B cell (primary cell): Measurements from ENCODE around the gene CFAP161. TPM values are rescaled to one million over a fixed set of nuclear protein-coding genes. Genes with fewer than 3 reads are reported as not detected.

ENCODE experiments used
- ATAC-seq: fragments of 200-7000 bp; cut with Tn5 transposase; one replicate; pipeline ENCODE4 v1.10.0; 2021; ENCODE audit warnings: low read depth, mild to moderate bottlenecking, moderate number of reproducible peaks, moderate library complexity
- CTCF ChIA-PET: fragments of 350-600 bp; sonication (Branson Sonifier 250); formaldehyde crosslinking; loops from one replicate; lab custom pipeline; 2021; ENCODE audit warnings: antibody characterized with exemption, inconsistent platforms; lab: Charles Lee
- POLR2A ChIA-PET: fragments of 350-600 bp; sonication (Branson Sonifier 250); formaldehyde crosslinking; loops from one replicate; lab custom pipeline; 2021; ENCODE audit warnings: antibody characterized with exemption; lab: Charles Lee
- DNase-seq: peaks from one replicate; pipeline ENCODE4 v3.0.0; 2013
- H2AFZ ChIP-seq: 2 replicates; pipeline ENCODE4 v1.6.1; 2012; ENCODE audit warnings: mild to moderate bottlenecking, low read depth, low read length; ENCODE audit not compliant: insufficient read depth, poor library complexity, severe bottlenecking
- H3K27ac ChIP-seq, 2 donors: 1 replicate in 1 of 2; 2 replicates in 1 of 2; pipeline ENCODE4 v1.5.1; 2012 to 2013; ENCODE audit warnings: low read length in 2 of 2, mild to moderate bottlenecking in 2 of 2, moderate library complexity in 1 of 2
- H3K27me3 ChIP-seq, 4 experiments: fragments of 200-600 bp in 1 of 4; sonication (generic) in 1 of 4; replicated peaks in 1 of 4; 1 replicate in 2 of 4; 2 replicates in 2 of 4; pipeline versions ENCODE4 v1.6.1 to v1.7.0; 2013 to 2016; ENCODE audit warnings: low read length in 3 of 4, mild to moderate bottlenecking in 2 of 4, mixed read lengths in 1 of 4, moderate library complexity in 1 of 4; ENCODE audit not compliant: insufficient read depth in 4 of 4, control insufficient read depth in 3 of 4; ENCODE audit errors: control extremely low read depth in 1 of 4
- H3K36me3 ChIP-seq, 2 experiments: replicated peaks in 1 of 2; 1 replicate in 1 of 2; 2 replicates in 1 of 2; pipeline versions ENCODE4 v1.6.1 to v1.7.1; 2013; ENCODE audit warnings: low read length in 1 of 2; ENCODE audit not compliant: insufficient read depth in 2 of 2, control insufficient read depth in 1 of 2; ENCODE audit errors: control extremely low read depth in 1 of 2, extremely low read depth in 1 of 2
- H3K4me1 ChIP-seq, 2 donors: fragments of 200-600 bp in 1 of 2; sonication (generic) in 1 of 2; 1 replicate in 1 of 2; 2 replicates in 1 of 2; pipeline versions ENCODE4 v1.5.1 to v1.6.1; 2013 to 2017; ENCODE audit warnings: low read length in 2 of 2; ENCODE audit not compliant: control insufficient read depth in 2 of 2, insufficient read depth in 2 of 2
- H3K4me2 ChIP-seq: replicated peaks from 2 replicates; pipeline ENCODE3; 2012; ENCODE audit warnings: mild to moderate bottlenecking, low read depth, low read length; ENCODE audit not compliant: poor library complexity, severe bottlenecking
- H3K4me3 ChIP-seq, 5 experiments: fragments of 200-600 bp in 1 of 5; sonication (generic) in 1 of 5; 1 replicate in 3 of 5; 2 replicates in 2 of 5; pipeline versions ENCODE4 v1.5.1 to v1.7.0; 2011 to 2016; ENCODE audit warnings: low read length in 4 of 5, mild to moderate bottlenecking in 4 of 5, low read depth in 2 of 5, control low read depth in 1 of 5, moderate library complexity in 1 of 5; ENCODE audit not compliant: insufficient read depth in 1 of 5; ENCODE audit errors: control extremely low read depth in 1 of 5, extremely low read depth in 1 of 5
- H3K79me2 ChIP-seq: fragments of 200-600 bp; sonication (generic); one replicate; pipeline ENCODE4 v1.6.0; 2016; ENCODE audit warnings: low read length; ENCODE audit not compliant: control insufficient read depth, insufficient read depth
- H3K9ac ChIP-seq: fragments of 200-600 bp; sonication (generic); 2 replicates; pipeline ENCODE4 v1.6.1; 2017; ENCODE audit warnings: mild to moderate bottlenecking, low read length, moderate library complexity
- H3K9me3 ChIP-seq, 3 donors: one replicate each; pipeline versions ENCODE4 v1.6.1 to v1.7.1; 2013; ENCODE audit warnings: low read length in 2 of 3; ENCODE audit not compliant: control insufficient read depth in 2 of 3, insufficient read depth in 1 of 3; ENCODE audit errors: control extremely low read depth in 1 of 3
- H4K20me1 ChIP-seq: 2 replicates; pipeline ENCODE4 v1.6.0; 2012; ENCODE audit warnings: mild to moderate bottlenecking, low read length; ENCODE audit not compliant: insufficient read depth, control insufficient read depth, poor library complexity, severe bottlenecking
- H3K27ac Mint-ChIP-seq: one replicate; pipeline ENCODE4 v1.8.0; 2021; ENCODE audit warnings: mixed read lengths
- H3K27me3 Mint-ChIP-seq: one replicate; pipeline ENCODE4 v1.8.0; 2021; ENCODE audit warnings: mixed read lengths
- H3K4me1 Mint-ChIP-seq: one replicate; pipeline ENCODE4 v1.8.0; 2021; ENCODE audit warnings: mixed read lengths
- H3K4me3 Mint-ChIP-seq: one replicate; pipeline ENCODE4 v1.8.0; 2021; ENCODE audit warnings: mixed read lengths
- H3K9me3 Mint-ChIP-seq: one replicate; pipeline ENCODE4 v1.8.0; 2022; ENCODE audit warnings: mixed read lengths; ENCODE audit not compliant: insufficient read depth
- CTCF ChIP-seq: fragments of 200-600 bp; IDR thresholded peaks from one replicate; pipeline ENCODE4 v1.8.0; 2022; ENCODE audit warnings: antibody characterized with exemption, mild to moderate bottlenecking
- EZH2 ChIP-seq: IDR thresholded peaks from 2 replicates; pipeline ENCODE4 v1.6.1; 2012; ENCODE audit warnings: borderline replicate concordance, low read depth, mild to moderate bottlenecking, moderate library complexity, low read length; ENCODE audit not compliant: insufficient read depth, poor library complexity, severe bottlenecking
- WGBS: methylation state at CpG from one replicate; pipeline ENCODE4 v1.1.5; 2013; ENCODE audit warnings: missing lambda C conversion rate; ENCODE audit not compliant: insufficient coverage; 5-methylcytosine and 5-hydroxymethylcytosine counted together
- intact Hi-C: fragments of 100-400 bp; cut with micrococcal nuclease; formaldehyde crosslinking; loops from one replicate; pipeline ENCODE4 v1.10.0; 2022
- polyA plus RNA-seq: library from polyadenylated mRNA; depleted of rRNA; stranded (reverse); fragments of >200 nt; gene quantifications from 2 replicates; pipeline ENCODE4 v1.2.3, GENCODE V29; 2012
- total RNA-seq, 2 donors: library from RNA; stranded (reverse); fragments of 120-200 nt in 1 of 2; gene quantifications; 1 replicate in 1 of 2; 2 replicates in 1 of 2; pipeline versions ENCODE4 v1.2.3 to v1.2.4, GENCODE V29; 2013 to 2022

The CFAP161 gene
- total and polyA plus RNA-seq, 2 donors (not counting 1 experiment from before 2014, with no cell fraction given), result not detected

GRCh38 chr15:81183439-81183775 lies 49.3 kb downstream of the CFAP161 start:
- no peaks in the 10 kb centered on the region for H3K4me1 Mint-ChIP-seq
- intact Hi-C loops, result no loop called here
- ATAC-seq (no peak), DNase-seq (no peak)
- no peak overlapping the region for H2AFZ ChIP-seq
- H3K4me1 ChIP-seq, result no peaks in the 10 kb centered on the region
- H3K27me3 Mint-ChIP-seq, result peaks cover 36% of the 10 kb centered on the region
- no peaks in the 10 kb centered on the region for H4K20me1 ChIP-seq
- no peak overlapping the region for H3K27ac Mint-ChIP-seq
- ChIA-PET POLR2A (no interaction called here), CTCF (no interaction called here)
- TF ChIP-seq CTCF, result no peak
- TF ChIP-seq EZH2, result no peak
- no peak overlapping the region for H3K4me3 Mint-ChIP-seq
- H3K4me2 ChIP-seq, result no peak overlapping the region
- H3K27me3 ChIP-seq, result peaks cover 0 to 14% (median 2%) of the 10 kb centered on the region in 4 experiments
- H3K9me3 ChIP-seq, result no peaks in the 10 kb centered on the region
- H3K27ac ChIP-seq, result no peak overlapping the region
- no peaks in the 10 kb centered on the region for H3K36me3 ChIP-seq
- no peaks in the 10 kb centered on the region for H3K79me2 ChIP-seq
- no peaks in the 10 kb centered on the region for H3K9me3 Mint-ChIP-seq
- no peak overlapping the region for H3K9ac ChIP-seq
- WGBS, result 100% methylated on average over 1 of the region's 4 CpGs
- H3K4me3 ChIP-seq, result no peak overlapping the region

GRCh38 chr15:81184188-81184587 lies 50.1 kb downstream of the CFAP161 start:
- Mint-ChIP-seq H3K27me3 (peaks cover 40% of the 10 kb centered on the region), H3K27ac (no peak overlapping the region), H3K4me3 (no peak overlapping the region), H3K9me3 (no peaks in the 10 kb centered on the region), H3K4me1 (no peaks in the 10 kb centered on the region)
- no peaks in the 10 kb centered on the region for H3K9me3 ChIP-seq
- ATAC-seq (no peak), DNase-seq (no peak)
- intact Hi-C loops, result no loop called here
- H3K4me2 ChIP-seq, result no peak overlapping the region
- no peak overlapping the region for H2AFZ ChIP-seq
- H3K27ac ChIP-seq, result no peak overlapping the region
- TF ChIP-seq EZH2 (no peak), CTCF (no peak)
- CTCF ChIA-PET, result no interaction called here
- no peaks in the 10 kb centered on the region for H3K79me2 ChIP-seq
- H3K4me3 ChIP-seq, result no peak overlapping the region
- H3K9ac ChIP-seq, result no peak overlapping the region
- peaks cover 0 to 14% (median 2%) of the 10 kb centered on the region in 4 experiments for H3K27me3 ChIP-seq
- no peaks in the 10 kb centered on the region for H4K20me1 ChIP-seq
- 33% methylated on average over 4 of the region's 5 CpGs for WGBS
- H3K36me3 ChIP-seq, result no peaks in the 10 kb centered on the region
- POLR2A ChIA-PET, result no interaction called here
- no peaks in the 10 kb centered on the region for H3K4me1 ChIP-seq
